Epithelial cell of proximal tubule (primary cell): ENCODE results near the gene GCNT4. TPM values are rescaled to one million over a fixed set of nuclear protein-coding genes. Genes with fewer than 3 reads are reported as not detected.
A peak's percentile ranks its signal among the peaks of the same experiment; 100 is the strongest.

Source experiments
- DNase-seq: peaks from one replicate; pipeline ENCODE4 v3.0.0-alpha.2; 2011; ENCODE audit warnings: low read depth
- H3K4me3 ChIP-seq: 2 replicates; pipeline ENCODE4 v1.5.1; 2011; ENCODE audit warnings: low read depth, mild to moderate bottlenecking, low read length
- total RNA-seq: library from RNA; depleted of rRNA; stranded (reverse); fragments of >200 nt; gene quantifications from 2 replicates; pipeline ENCODE4 v1.2.3, GENCODE V29; 2015
- TF ChIP-seq, protein P1 (sequence below): conservative IDR thresholded peaks from 2 replicates; pipeline ENCODE4 v1.5.1; 2012; ENCODE audit warnings: low read depth, mild to moderate bottlenecking, low read length

The GCNT4 gene
- total RNA-seq, 1 donor from 2014 or later, result 2.3 TPM

GRCh38 chr5:75050415-75050814, 1.9 kb downstream of the GCNT4 start:
- TF ChIP-seq, protein P1, sequence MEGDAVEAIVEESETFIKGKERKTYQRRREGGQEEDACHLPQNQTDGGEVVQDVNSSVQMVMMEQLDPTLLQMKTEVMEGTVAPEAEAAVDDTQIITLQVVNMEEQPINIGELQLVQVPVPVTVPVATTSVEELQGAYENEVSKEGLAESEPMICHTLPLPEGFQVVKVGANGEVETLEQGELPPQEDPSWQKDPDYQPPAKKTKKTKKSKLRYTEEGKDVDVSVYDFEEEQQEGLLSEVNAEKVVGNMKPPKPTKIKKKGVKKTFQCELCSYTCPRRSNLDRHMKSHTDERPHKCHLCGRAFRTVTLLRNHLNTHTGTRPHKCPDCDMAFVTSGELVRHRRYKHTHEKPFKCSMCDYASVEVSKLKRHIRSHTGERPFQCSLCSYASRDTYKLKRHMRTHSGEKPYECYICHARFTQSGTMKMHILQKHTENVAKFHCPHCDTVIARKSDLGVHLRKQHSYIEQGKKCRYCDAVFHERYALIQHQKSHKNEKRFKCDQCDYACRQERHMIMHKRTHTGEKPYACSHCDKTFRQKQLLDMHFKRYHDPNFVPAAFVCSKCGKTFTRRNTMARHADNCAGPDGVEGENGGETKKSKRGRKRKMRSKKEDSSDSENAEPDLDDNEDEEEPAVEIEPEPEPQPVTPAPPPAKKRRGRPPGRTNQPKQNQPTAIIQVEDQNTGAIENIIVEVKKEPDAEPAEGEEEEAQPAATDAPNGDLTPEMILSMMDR, result peak; percentile 47
- no peak overlapping the region for H3K4me3 ChIP-seq
- no peak for DNase-seq

GRCh38 chr5:75049456-75050351, 2.7 kb downstream of the GCNT4 start:
- no peak overlapping the region for H3K4me3 ChIP-seq
- TF ChIP-seq, protein P1, result peak; percentile 93
- DNase-seq, result peak; percentile 41

- TF ChIP-seq, protein P1, result no peak
- peak overlapping the region; percentile 0 for H3K4me3 ChIP-seq
- no peak for DNase-seq
Measured at GRCh38 chr5:75048457-75048953, 3.9 kb downstream of the GCNT4 start.

DNA sequence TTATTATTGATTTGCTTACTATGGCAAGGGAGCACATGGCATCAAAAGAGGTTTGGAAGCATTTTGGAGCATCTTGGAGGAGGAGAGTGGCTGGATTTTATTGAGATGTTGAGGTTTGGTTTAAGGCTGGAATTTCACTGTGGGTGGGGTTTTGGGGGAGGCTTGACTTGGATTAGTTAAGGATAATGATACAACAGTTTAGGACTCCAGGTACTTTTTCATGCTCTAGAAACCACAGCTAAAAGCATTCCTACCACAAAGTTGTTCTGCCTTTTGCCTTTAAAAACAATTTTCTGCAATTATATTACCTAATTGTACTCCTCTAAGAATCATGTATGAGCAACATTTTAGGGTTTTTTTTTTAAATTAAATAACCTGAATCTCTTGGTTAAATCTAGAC, 5.0 kb downstream of the GCNT4 start:
- H3K4me3 ChIP-seq, result no peak overlapping the region
- TF ChIP-seq, protein P1, result no peak
- no peak for DNase-seq

DNA sequence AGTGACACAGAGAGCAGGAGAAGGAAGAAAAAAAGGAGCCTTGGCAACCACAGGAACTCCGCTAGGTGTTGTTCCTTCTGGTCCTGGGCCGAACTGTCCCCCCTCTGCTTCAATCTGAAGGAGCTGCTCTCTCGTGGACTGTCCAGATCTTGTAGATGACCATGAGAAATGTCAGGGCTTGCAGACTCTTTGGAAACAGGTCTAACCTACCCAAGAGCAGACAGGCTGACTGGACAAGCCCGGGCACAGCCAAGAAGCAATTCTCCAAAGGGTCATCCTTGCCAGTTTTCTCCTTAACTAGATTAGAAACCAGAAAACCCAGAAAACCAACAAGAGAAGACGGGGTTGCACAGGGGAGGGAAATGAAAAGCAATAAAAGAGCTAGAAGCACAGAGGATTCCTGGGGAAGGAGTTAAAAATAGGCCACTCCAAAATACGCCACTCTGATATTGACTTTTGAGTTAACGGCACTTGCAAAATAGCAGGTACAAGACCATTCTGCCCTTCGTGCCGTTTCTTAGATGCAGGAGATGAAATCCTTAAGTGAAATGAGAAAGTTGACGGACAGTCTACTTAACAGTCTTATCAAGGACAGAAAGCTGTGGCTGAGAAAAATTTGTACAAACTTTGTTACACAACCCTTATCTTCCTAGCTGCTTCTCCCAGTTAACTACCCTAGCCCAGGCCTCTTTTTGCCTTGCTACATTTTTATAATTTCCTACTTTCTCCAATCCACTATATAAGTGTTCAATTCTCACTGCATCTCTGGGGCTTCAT, 5.8 kb downstream of the GCNT4 start:
- DNase-seq, result no peak
- no peak overlapping the region for H3K4me3 ChIP-seq
- TF ChIP-seq, protein P1, result no peak

- TF ChIP-seq, protein P1, result no peak
- DNase-seq, result no peak
- H3K4me3 ChIP-seq, result no peak overlapping the region
Measured at GRCh38 chr5:75045071-75045470, 7.3 kb downstream of the GCNT4 start.
